K562 treated with DMSO at 1 percent for 4 hours (cell line): Measurements from ENCODE around the gene DEFB108B. TPM values are rescaled to one million over a fixed set of nuclear protein-coding genes. Genes with fewer than 3 reads are reported as not detected.

Experiments used
- total RNA-seq: library from RNA; unstranded; fragments of 300-600 nt; gene quantifications from 2 replicates; pipeline ENCODE4 v1.2.3, GENCODE V29; 2022; ENCODE audit not compliant: insufficient read depth

DEFB108B gene
- not detected in 2 replicates for total RNA-seq

GRCh38 chr11:71832811-71833210 lies at the start of gene DEFB108B:
DEFB108B (plus strand) TSS chr11:71833200; CDS start chr11:71833200, 0 bp downstream.

GRCh38 chr11:71878059-71878458 lies 45.1 kb downstream of the DEFB108B start, which contains the start of gene DEFB131B:
DEFB131B (plus strand) TSS chr11:71878453; CDS start chr11:71878453, 0 bp downstream.

Other genes with a start within 250 kb of the DEFB108B start
- not detected in 2 replicates for gene DEFB131B, start 45.3 kb downstream of the DEFB108B start, total RNA-seq
- gene XNDC1N, start 95.4 kb downstream of the DEFB108B start, total RNA-seq, result 1.8 TPM in 1 of 2 replicates, not detected in the other
- gene RNF121, start 95.8 kb downstream of the DEFB108B start, total RNA-seq, result 16.1 and 46.8 TPM in 2 replicates
- gene IL18BP, start 165.7 kb downstream of the DEFB108B start, total RNA-seq, result 9.5 and 15.9 TPM in 2 replicates
- gene NUMA1, start 247.3 kb downstream of the DEFB108B start, total RNA-seq, result 93.9 and 115 TPM in 2 replicates
- gene LRRC51, start 247.7 kb downstream of the DEFB108B start, total RNA-seq, result 2.3 and 2.6 TPM in 2 replicates